Measurements from ENCODE around the gene SEMA4D.

DNA sequence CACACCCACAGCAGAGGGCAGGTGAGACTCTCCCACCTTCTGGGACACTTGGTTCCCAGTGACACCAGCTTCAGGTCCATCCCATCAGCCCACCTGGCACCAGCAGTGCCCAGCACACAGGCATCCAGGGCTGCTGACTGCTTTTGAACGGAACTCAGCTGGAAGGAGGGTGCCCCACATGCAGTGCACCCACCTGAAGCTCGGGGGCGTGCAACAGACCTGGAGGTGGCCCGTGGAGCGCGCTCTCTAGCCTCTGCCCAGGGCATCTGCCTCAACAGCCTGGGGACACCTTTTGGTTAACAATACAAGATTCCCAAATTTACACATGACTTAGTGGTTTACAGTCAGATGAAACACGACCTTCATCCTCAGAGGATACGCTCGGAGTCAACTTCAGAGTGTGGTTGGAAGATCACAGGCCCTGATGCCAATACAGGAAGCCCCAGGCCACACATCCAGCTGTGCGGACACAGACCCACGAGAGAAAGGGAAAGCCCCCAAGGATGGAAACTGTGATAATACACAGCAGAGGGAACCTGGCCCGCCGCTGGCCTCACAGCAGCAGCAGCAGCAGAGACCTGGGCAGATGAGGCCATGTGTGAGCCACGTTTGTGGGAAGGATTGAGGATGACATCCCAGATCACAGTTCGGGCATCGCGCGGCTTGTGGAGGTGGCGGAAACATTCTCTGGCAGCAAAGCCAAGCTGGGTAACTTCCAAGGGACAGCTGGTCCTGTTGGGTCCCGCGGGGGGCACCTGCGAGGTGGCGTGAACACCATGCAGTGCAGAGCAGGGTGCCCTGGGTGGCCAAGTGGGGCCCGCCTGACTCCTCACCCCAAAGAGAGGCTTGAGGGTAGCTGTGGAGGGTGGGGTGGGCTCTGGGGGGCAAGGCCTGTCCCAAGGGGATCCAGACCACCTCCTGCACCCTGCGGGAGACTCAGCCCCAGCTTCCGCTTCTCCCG is 115.6 kb downstream of the SEMA4D start:
- TF ChIP-seq, protein P1, sequence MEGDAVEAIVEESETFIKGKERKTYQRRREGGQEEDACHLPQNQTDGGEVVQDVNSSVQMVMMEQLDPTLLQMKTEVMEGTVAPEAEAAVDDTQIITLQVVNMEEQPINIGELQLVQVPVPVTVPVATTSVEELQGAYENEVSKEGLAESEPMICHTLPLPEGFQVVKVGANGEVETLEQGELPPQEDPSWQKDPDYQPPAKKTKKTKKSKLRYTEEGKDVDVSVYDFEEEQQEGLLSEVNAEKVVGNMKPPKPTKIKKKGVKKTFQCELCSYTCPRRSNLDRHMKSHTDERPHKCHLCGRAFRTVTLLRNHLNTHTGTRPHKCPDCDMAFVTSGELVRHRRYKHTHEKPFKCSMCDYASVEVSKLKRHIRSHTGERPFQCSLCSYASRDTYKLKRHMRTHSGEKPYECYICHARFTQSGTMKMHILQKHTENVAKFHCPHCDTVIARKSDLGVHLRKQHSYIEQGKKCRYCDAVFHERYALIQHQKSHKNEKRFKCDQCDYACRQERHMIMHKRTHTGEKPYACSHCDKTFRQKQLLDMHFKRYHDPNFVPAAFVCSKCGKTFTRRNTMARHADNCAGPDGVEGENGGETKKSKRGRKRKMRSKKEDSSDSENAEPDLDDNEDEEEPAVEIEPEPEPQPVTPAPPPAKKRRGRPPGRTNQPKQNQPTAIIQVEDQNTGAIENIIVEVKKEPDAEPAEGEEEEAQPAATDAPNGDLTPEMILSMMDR (IDR thresholded peaks at IDR 0.05; ENCODE audit: poor library complexity) = no peak
- TF ChIP-seq EZH2phosphoT487 (IDR thresholded peaks at IDR 0.05; ENCODE audit: low read depth, severe bottlenecking, unreplicated experiment) (no peak), EZH2 (IDR thresholded peaks at IDR 0.05; ENCODE audit: borderline replicate concordance) (no peak)
